NOMO-1 (cell line): ENCODE results near the gene CHPF.

Source experiments
- DNase-seq, 2 experiments: peaks; one replicate each; lab custom pipeline; 2025; ENCODE audit not compliant: unreplicated experiment in 2 of 2; lab: John Stamatoyannopoulos, UW

Gene CHPF

DNA sequence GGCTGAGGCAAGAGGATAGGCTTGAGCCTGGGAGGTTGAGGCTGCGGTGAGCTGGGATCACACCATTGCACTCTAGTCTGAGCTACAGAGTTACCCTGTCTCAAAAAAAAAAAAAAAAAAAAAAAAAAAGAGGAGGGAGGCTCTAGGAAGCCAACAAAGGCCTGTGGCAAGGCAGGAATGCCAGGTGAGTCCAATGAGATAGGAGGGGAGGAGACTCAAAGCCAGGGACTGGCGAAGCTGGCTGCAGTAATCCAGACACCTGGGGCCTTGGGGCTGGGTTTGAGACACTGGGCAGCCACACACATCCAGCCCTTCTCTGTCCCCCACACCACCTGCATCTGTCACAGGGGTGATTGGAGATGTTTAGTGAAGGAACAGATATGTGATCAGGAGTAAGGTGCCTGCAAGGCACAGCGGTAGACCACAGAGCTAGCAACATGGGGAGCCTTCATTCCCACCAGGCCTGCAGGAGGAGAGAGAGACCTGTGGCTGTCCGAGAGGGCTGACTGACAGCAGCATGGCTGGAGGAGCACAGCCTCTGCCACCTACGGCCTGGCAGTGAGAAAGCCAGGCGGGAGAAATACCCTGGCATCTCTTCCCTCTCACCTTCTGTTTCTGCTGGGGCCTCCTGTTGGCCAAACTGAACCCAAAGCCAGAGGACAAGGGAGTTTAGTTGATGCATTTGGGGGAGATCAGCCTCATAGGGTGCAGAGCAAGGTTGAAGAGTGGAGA lies 9.5 kb downstream of the CHPF start:
- no peak for DNase-seq

- no peak for DNase-seq
Observed at GRCh38 chr2:219532378-219532649, 11.3 kb downstream of the CHPF start.

DNA sequence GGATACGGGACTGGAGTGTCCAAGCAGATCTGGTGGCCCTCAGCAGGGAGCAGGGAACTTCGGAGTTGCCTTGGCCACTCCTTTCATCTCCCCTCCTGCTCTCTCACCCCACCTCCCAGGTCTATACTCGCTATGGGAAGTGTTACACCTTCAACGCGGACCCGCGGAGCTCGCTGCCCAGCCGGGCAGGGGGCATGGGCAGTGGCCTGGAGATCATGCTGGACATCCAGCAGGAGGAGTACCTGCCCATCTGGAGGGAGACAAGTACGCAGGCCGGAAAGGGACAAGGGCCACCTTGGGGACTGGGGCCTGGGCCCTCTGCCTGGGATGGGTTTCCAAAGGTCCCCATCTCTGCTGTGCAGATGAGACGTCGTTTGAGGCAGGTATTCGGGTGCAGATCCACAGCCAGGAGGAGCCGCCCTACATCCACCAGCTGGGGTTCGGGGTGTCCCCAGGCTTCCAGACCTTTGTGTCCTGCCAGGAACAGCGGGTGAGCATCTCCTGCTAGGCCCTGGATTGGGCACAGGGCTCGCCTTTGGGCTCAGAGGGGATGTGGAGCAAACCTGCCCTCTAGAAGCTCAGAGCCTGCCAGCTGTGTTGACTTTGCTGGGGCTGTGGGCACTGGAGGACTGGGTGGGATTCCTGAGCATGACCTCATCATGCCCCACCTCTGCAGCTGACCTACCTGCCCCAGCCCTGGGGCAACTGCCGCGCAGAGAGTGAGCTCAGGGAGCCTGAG lies 11.8 kb downstream of the CHPF start:
- no peak for DNase-seq

GRCh38 chr2:219530048-219530963 lies 13.3 kb downstream of the CHPF start:
- peak; percentile 77 to 79 for DNase-seq

GRCh38 chr2:219527472-219527871 lies 16.1 kb downstream of the CHPF start:
- no peak for DNase-seq

DNA sequence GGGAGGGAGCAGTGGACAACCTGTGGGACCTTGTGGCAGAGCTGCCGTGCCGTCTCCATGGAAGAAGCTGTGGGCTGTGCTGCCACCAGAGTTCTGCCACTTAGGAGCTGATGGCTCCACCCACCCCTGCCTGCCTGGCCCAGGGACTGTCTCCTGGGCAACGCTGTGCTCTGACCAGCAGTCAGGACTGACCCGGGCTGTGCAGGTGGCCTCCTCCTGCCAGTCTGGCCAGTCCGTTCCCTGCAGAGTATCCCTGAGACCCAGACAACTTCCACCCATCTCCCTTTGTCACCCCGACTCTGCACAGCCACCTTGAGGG lies 16.6 kb downstream of the CHPF start:
- no peak for DNase-seq

DNA sequence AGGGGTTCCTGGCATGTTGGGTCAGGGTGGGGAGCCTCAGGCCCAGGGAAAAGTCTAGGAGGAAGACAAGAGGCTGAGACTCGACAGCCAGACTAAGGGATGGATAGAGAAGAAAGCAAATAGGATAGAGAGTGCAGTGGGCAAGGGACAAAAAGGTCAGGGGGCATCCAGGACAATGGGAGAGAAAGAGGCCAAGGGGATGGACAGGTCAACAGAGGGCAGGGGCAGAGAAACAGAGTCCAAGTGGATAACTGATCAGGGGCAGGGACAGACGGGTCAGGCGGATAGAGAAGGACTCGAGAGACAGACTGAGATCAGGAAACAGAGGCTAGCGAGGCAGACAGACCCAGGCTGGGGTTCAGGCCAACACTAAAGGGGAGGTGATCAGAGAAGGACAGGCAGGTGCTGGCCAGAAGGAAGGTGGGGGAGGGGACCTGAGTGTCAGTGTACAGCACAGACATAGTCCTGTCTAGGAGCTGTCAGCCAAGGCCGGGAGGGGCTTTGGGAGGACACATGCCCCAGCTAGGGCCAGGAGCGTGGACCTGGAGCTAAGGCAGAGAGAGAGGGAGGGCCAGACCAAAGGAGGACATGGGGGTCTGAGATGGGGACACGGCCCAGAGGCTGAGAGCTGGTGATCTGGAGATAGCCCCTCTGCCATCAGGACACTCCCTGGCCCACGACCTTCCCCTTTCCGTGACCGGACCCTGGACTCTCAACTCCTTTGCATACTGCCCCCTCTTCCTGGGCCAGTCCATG lies 17.1 kb downstream of the CHPF start:
- DNase-seq = no peak

DNA sequence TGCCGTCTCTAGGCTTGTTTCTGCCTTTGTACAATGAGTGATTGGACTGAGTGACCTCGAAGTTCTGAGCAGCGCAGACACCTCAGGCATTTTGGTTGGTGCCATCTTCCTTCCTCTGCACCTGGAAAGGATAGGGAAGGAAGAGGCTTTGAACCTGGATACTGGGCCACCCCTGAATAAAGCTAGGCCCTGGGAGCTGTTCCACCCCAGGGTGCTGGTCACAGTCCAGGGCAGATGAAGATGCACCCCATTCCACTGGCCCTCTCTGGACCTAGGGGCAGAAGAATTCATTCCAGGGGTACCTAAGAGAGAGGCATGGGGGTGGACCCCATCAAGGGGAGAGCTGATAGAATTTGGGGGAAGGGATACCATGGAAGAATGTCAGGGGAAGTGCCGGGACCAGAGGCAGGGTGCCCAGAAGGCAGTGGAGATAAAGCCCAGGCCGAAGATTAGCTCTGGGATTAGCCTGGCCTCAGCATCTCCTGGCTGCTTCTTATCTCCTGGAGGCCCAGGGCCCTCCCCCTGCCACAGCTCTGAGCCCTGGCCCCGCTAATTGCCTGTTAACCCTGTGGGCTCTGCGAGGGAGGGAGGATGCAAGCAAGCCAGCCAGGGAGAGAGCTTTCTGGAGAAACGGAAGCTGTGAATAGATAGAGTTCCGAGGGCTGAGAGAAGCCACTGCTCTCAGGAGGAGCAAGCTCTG lies 17.9 kb downstream of the CHPF start:
- no peak for DNase-seq

DNA sequence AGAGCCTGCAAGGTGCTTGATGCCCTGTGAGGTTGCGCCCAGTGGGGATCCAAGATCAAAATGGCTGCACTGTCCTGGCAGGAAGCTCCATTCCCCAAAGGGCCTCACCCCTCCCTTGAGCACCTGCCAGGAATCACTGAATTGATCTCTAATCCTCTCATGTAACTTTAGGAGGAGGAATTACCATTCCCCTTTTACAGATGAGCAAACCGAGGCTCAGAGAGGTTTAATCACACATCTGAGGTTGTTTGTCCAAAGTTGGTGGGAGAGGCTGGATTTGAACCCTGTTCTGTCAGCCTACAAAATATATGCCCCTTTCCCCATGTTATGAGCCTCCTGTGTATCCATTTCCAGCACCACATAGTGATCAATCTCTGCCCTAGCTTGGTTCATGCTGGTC lies 18.8 kb downstream of the CHPF start:
- no peak for DNase-seq

GRCh38 chr2:219523031-219523671 lies 20.5 kb downstream of the CHPF start:
- no peak for DNase-seq

GRCh38 chr2:219522111-219523030 lies 21.2 kb downstream of the CHPF start:
- DNase-seq = no peak

- DNase-seq = no peak
Observed at GRCh38 chr2:219521066-219521880, 22.3 kb downstream of the CHPF start.

GRCh38 chr2:219520079-219520478 lies 23.5 kb downstream of the CHPF start:
- DNase-seq = no peak

- no peak for DNase-seq
Observed at GRCh38 chr2:219519526-219519916, 24.1 kb downstream of the CHPF start.

DNA sequence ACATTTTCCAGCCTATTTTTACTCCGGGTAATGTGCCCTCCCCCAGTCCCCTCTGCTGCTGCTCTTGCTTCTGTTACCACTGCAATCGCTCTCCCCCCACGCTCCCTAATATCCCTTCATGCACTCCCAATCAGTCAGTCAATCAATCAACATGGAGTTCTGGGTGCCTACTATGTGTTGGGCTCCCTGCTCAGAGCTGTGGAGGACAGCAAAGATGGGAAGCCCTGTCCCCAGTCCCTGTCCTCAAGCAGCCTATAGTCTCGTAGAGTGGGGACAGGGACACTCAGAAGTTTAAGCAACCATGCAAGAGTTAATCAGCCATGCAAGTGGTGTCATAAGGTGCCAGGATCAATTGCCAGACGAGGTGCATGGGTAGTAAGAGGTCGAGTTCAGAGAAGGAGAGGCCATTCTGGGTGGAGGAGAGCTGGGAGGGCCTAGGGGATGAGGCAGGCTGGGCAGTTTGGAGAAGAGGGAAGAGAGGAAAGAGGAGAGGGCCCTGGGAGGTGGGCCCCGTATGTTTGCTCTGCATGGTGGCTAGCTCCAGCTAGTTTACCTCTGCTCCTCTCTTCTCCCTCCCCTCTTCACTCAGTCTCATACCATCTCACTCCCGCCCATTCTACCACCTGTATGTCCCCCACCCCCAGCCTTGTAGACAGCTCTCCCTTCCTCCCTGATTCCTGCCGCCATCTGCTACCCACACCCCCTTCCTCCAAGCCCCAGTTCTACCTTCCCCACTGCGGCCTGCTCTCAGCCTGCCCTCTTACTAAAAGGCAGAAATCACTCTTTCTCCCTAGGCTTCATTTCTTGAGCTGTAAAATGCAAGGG lies 25.4 kb downstream of the CHPF start:
- DNase-seq = no peak

DNA sequence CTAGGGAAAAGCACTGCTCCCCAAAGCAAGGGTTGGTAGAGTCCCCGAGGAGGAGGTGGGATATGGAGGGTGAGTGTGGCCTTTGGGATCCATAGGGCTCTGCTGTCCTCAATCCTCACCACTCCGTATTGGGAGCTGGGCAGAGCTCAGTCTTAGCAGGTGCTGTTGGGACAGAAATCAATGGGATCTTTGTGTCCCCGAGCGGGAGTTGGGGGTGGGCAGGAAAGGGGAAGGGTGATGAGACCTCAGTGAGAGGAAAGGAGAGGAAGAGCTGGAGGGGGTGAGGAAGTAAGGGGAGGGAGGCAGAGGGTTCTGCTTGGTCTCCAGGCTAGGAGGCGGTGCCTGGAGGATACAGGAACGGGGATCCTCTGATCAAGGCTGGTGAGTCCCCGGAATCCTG lies 26.7 kb downstream of the CHPF start:
- no peak for DNase-seq
